ENCODE measurements around the gene RASIP1. TPM values are rescaled to one million over a fixed set of nuclear protein-coding genes. Genes with fewer than 3 reads are reported as not detected.

Gene RASIP1
- total RNA-seq, 4 donors from 2014 or later, result 11.3 to 60.8 (median 32.4) TPM

DNA sequence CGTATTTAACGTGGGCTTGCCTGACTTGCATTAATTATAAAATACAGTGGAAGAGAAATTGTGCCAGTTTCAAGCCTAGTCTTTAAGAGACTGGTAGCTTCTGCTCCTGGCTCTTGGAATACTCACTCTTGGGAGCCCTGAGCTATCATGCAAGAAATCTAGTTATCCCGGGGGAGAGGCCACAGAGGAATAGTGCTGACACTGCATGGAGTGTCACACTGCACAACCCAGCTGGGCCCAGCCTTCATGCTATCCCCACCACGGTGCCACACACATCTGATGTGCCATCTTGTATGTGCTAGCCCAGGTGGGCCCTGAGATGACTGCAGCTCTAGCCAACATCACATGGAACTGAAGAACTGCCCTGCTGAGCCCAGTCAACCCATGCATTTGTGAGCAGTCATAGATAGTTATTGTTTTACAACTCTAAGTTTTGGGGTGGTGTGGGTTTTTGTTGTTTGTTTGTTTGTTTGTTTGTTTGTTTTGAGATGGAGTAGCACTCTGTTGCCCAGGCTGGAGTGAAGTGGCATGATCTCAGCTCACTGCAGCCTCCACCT is 29.2 kb downstream of the RASIP1 start:
- ATAC-seq (ENCODE audit: low FRiP score) (no peak), DNase-seq (ENCODE audit: low spot score) (no peak)
- TF ChIP-seq, protein P1, sequence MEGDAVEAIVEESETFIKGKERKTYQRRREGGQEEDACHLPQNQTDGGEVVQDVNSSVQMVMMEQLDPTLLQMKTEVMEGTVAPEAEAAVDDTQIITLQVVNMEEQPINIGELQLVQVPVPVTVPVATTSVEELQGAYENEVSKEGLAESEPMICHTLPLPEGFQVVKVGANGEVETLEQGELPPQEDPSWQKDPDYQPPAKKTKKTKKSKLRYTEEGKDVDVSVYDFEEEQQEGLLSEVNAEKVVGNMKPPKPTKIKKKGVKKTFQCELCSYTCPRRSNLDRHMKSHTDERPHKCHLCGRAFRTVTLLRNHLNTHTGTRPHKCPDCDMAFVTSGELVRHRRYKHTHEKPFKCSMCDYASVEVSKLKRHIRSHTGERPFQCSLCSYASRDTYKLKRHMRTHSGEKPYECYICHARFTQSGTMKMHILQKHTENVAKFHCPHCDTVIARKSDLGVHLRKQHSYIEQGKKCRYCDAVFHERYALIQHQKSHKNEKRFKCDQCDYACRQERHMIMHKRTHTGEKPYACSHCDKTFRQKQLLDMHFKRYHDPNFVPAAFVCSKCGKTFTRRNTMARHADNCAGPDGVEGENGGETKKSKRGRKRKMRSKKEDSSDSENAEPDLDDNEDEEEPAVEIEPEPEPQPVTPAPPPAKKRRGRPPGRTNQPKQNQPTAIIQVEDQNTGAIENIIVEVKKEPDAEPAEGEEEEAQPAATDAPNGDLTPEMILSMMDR (IDR thresholded peaks at IDR 0.05), result no peak

DNA sequence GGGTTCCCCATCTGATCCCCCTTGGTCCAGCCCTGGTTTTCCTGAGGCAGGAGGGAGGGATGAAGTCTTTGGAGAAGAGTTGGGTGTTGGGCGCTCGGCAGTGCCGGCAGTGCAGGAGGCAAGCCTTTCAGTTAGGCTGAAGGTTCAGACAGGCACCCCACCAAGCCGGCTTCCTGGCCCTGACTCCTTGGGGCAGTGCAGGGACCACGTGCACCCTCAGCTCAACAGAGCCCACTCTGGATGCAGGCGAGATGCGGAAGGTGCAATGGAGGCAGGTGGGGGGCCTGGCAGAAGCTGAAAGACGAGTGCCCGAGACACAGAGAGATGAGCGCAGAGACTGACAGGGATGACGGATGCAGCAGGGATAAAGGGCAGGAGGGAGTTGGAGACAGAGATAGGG is 31.9 kb downstream of the RASIP1 start:
- no peak for DNase-seq (ENCODE audit: low spot score)
- TF ChIP-seq, protein P1 (IDR thresholded peaks at IDR 0.05), result no peak
- no peak for ATAC-seq (ENCODE audit: low FRiP score)

DNA sequence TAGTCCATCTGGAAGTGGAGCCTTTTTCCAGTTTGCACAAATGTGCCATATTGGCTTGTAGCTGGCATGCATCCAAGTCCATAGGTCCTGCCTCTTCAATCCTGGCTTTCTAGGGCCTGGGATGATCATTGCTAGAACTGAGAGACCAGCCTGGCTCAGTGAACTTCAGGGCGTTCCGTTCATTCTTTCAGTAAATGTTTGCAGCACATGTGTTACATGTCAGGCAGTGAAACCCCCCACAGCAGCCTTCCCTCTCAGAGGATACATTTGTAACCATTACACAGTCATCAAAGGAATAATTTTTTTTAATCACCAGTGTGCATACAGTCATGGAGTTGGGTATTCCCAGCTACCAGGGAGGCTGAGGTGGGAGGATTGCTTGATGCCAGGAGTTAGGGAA is 35.0 kb downstream of the RASIP1 start:
- DNase-seq (ENCODE audit: low spot score) (no peak), ATAC-seq (ENCODE audit: low FRiP score) (no peak)
- TF ChIP-seq, protein P1 (IDR thresholded peaks at IDR 0.05), result no peak

DNA sequence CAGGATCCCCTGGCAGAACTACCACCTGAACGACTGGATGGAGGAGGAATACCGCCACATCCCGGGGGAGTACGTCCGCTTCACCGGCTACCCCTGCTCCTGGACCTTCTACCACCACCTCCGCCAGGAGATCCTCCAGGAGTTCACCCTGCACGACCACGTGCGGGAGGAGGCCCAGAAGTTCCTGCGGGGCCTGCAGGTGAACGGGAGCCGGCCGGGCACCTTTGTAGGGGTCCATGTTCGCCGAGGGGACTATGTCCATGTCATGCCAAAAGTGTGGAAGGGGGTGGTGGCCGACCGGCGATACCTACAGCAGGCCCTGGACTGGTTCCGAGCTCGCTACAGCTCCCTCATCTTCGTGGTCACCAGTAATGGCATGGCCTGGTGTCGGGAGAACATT is 37.1 kb downstream of the RASIP1 start:
- no peak for DNase-seq (ENCODE audit: low spot score)
- ATAC-seq (ENCODE audit: low FRiP score), result no peak
- TF ChIP-seq, protein P1 (IDR thresholded peaks at IDR 0.05), result no peak

DNA sequence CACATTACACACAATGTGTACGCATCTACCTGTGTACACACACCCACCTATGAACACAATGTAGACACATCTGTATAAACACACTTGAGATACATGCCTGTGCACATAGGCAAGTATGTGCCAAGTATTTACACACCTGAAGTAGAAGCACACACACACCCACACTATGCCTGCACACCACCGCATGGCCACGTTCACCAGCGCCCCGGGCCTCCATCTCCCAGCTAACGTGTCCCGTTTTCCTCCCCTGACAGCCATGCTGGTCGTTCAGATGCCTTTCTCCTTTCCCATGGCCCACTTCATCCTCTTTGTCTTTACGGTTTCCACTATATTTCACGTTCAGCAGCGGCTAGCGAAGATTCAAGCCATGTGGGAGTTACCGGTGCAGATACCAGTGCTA is 37.7 kb downstream of the RASIP1 start:
- ATAC-seq (ENCODE audit: low FRiP score) (no peak), DNase-seq (ENCODE audit: low spot score) (no peak)
- TF ChIP-seq, protein P1 (IDR thresholded peaks at IDR 0.05), result no peak

DNA sequence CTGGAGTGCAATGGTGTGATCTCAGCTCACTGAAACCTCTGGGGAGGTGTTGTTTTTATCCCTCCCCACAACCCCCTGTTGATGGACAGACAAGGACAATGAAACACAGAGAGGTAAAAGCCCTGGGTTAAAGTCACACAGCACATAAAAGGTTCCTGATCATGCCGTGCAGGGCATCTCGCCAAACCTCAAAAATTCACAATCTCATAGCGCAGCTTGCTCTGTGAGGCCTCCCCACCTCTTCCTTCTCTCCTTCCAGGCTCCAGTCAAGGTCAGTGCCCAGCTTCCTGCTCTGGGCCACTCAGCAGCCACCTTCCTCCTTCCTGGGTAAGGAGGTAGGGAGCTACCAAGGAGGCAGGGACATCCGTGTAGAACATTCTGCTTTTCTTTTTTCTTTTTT is 42.4 kb downstream of the RASIP1 start:
- ATAC-seq (ENCODE audit: low FRiP score), result no peak
- TF ChIP-seq, protein P1 (IDR thresholded peaks at IDR 0.05), result no peak
- DNase-seq (ENCODE audit: low spot score), result no peak

DNA sequence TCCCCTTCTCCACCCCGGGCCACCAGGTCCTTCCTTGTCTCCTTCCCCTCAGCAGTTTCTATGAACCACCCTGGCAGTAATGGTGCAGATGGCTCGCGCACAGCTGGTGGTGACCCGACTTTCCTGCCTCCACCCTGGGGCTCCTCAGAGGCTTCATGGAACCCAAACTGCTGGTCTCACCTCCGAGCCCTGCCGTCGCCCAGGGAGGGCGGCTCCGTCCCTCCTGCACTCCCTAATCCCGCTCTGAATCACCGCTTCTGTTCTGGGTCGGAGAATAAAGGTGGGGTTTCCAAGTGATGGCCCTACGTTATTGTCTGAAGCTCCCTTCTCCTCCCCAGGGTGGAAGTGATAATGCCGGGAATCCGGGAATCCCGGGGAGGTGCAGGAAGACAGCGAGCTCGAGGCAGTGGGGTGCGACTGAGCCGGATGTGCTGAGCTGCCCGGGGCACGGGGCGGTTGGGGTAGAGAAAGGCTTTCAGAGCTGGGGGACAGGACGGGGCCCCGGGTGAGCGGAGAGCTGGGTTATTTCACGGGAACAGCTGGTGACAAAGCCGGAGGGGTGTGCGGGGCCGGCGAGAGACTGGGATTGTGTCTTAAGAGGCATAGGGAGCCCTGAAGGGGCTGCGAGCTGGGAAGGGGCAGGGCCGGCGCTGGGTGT is 43.9 kb downstream of the RASIP1 start:
- DNase-seq (ENCODE audit: low spot score), result no peak
- ATAC-seq (ENCODE audit: low FRiP score), result peak; percentile 56
- TF ChIP-seq, protein P1 (IDR thresholded peaks at IDR 0.05), result no peak
